IMR-90 (cell line): Measurements from ENCODE around the gene RAB25. TPM values are rescaled to one million over a fixed set of nuclear protein-coding genes. Genes with fewer than 3 reads are reported as not detected.

Experiments used
- ATAC-seq: fragments of 200-7000 bp; cut with Tn5 transposase; 2 replicates; pipeline ENCODE4 v1.9.1; 2020; ENCODE audit warnings: low read depth, mild to moderate bottlenecking, moderate library complexity
- BruUV-seq: library from RNA; stranded (reverse); fragments of 400-500 nt; replicated peaks from 2 replicates; lab custom pipeline; 2021; lab: Mats Ljungman, UMichigan
- CTCF ChIA-PET: fragments of 300-600 bp; formaldehyde crosslinking; extraction: SDS; loops from one replicate; lab custom pipeline; 2021; ENCODE audit warnings: antibody characterized with exemption; lab: Yijun Ruan, JAX
- POLR2A ChIA-PET: fragments of 300-600 bp; sonication (Branson Sonifier 250); formaldehyde crosslinking; loops from one replicate; lab custom pipeline; 2022; ENCODE audit warnings: antibody characterized with exemption; ENCODE audit not compliant: unreplicated experiment; lab: Charles Lee
- DNase-seq: peaks from one replicate; pipeline ENCODE4 v3.0.0; 2013
- H2AFZ ChIP-seq: replicated peaks from 2 replicates; pipeline ENCODE3; 2013; ENCODE audit warnings: low read length, mild to moderate bottlenecking; ENCODE audit not compliant: poor library complexity
- H2AK5ac ChIP-seq: 2 replicates; pipeline ENCODE4 v1.6.1; 2013; ENCODE audit warnings: low read depth, low read length, inconsistent platforms
- H2AK9ac ChIP-seq: replicated peaks from 2 replicates; pipeline ENCODE3; 2013; ENCODE audit warnings: mild to moderate bottlenecking, low read depth, low read length, moderate library complexity; ENCODE audit not compliant: poor library complexity
- H2BK120ac ChIP-seq: 2 replicates; pipeline ENCODE4 v1.6.1; 2013; ENCODE audit warnings: low read depth, low read length, inconsistent platforms
- H2BK15ac ChIP-seq: 3 replicates; pipeline ENCODE4 v1.6.1; 2013; ENCODE audit warnings: low read depth, low read length, inconsistent platforms
- H2BK20ac ChIP-seq: 2 replicates; pipeline ENCODE4 v1.6.1; 2013; ENCODE audit warnings: low read depth, mild to moderate bottlenecking, inconsistent platforms, low read length, moderate library complexity
- H2BK5ac ChIP-seq: 2 replicates; pipeline ENCODE4 v1.6.1; 2013; ENCODE audit warnings: mild to moderate bottlenecking, low read depth, low read length, inconsistent platforms; ENCODE audit not compliant: poor library complexity, severe bottlenecking
- H3K14ac ChIP-seq: replicated peaks from 2 replicates; pipeline ENCODE4 v1.6.1; 2013; ENCODE audit warnings: low read depth, low read length, inconsistent platforms
- H3K18ac ChIP-seq: 2 replicates; pipeline ENCODE4 v1.6.1; 2013; ENCODE audit warnings: low read depth, low read length, control low read depth
- H3K23ac ChIP-seq: 2 replicates; pipeline ENCODE4 v1.6.1; 2013; ENCODE audit warnings: low read depth, low read length, inconsistent platforms
- H3K27ac ChIP-seq: 2 replicates; pipeline ENCODE4 v1.5.1; 2013; ENCODE audit warnings: mild to moderate bottlenecking, control low read depth, low read length; ENCODE audit not compliant: insufficient read depth
- H3K27me3 ChIP-seq: 2 replicates; pipeline ENCODE4 v1.6.1; 2013; ENCODE audit warnings: low read length; ENCODE audit not compliant: control insufficient read depth, insufficient read depth
- H3K36me3 ChIP-seq: 2 replicates; pipeline ENCODE4 v1.6.1; 2013; ENCODE audit warnings: low read length, mixed read lengths; ENCODE audit not compliant: control insufficient read depth, insufficient read depth
- H3K4ac ChIP-seq: 2 replicates; pipeline ENCODE4 v1.6.1; 2013; ENCODE audit warnings: low read depth, low read length, inconsistent platforms
- H3K4me1 ChIP-seq: 2 replicates; pipeline ENCODE4 v1.6.1; 2013; ENCODE audit warnings: low read length, mixed read lengths; ENCODE audit not compliant: control insufficient read depth, insufficient read depth
- H3K4me2 ChIP-seq: 2 replicates; pipeline ENCODE4 v1.6.1; 2013; ENCODE audit warnings: low read depth, mild to moderate bottlenecking, control low read depth, low read length, moderate library complexity
- H3K4me3 ChIP-seq: 2 replicates; pipeline ENCODE4 v1.5.1; 2013; ENCODE audit warnings: low read depth, mild to moderate bottlenecking, control low read depth, low read length, moderate library complexity; ENCODE audit not compliant: insufficient read depth
- H3K56ac ChIP-seq: 2 replicates; pipeline ENCODE4 v1.6.1; 2013; ENCODE audit warnings: low read length, inconsistent platforms; ENCODE audit not compliant: insufficient read depth; ENCODE audit errors: extremely low read depth
- H3K79me1 ChIP-seq, 2 experiments: 2 replicates each; pipeline ENCODE4 v1.6.1; 2013; ENCODE audit warnings: low read length in 2 of 2, inconsistent platforms in 1 of 2, low read depth in 1 of 2
- H3K9ac ChIP-seq: 2 replicates; pipeline ENCODE4 v1.6.1; 2013; ENCODE audit warnings: low read depth, low read length, control low read depth
- H3K9me1 ChIP-seq: 2 replicates; pipeline ENCODE4 v1.6.1; 2013; ENCODE audit warnings: low read length, inconsistent platforms; ENCODE audit not compliant: insufficient read depth
- H3K9me3 ChIP-seq: 2 replicates; pipeline ENCODE4 v1.6.1; 2013; ENCODE audit warnings: low read length; ENCODE audit not compliant: control insufficient read depth, insufficient read depth
- H4K20me1 ChIP-seq: 2 replicates; pipeline ENCODE4 v1.6.1; 2013; ENCODE audit warnings: low read length, inconsistent platforms; ENCODE audit not compliant: insufficient read depth
- H4K5ac ChIP-seq: 2 replicates; pipeline ENCODE4 v1.6.1; 2013; ENCODE audit warnings: mild to moderate bottlenecking, low read depth, low read length, control low read depth
- H4K8ac ChIP-seq, 2 experiments: 2 replicates each; pipeline ENCODE4 v1.6.1; 2013; ENCODE audit warnings: low read depth in 2 of 2, low read length in 2 of 2, control low read depth in 1 of 2, inconsistent platforms in 1 of 2
- H4K91ac ChIP-seq: 2 replicates; pipeline ENCODE4 v1.6.1; 2013; ENCODE audit warnings: low read depth, low read length, inconsistent platforms; ENCODE audit not compliant: insufficient read depth
- BHLHE40 ChIP-seq: fragments of 150-350 bp; IDR thresholded peaks from 2 replicates; pipeline ENCODE4 v1.6.1; 2016; ENCODE audit warnings: mild to moderate bottlenecking, low read depth, low read length
- CEBPB ChIP-seq: IDR thresholded peaks from 2 replicates; pipeline ENCODE4 v1.6.1; 2012; ENCODE audit warnings: low read depth, low read length, improper control_type of control experiment
- CHD1 ChIP-seq: IDR thresholded peaks from 2 replicates; pipeline ENCODE4 v1.6.1; 2012; ENCODE audit warnings: low read depth, low read length, improper control_type of control experiment
- FOS ChIP-seq: fragments of 150-350 bp; IDR thresholded peaks from 2 replicates; pipeline ENCODE4 v1.6.1; 2016; ENCODE audit warnings: low read depth, low read length
- MAFK ChIP-seq: IDR thresholded peaks from 2 replicates; pipeline ENCODE4 v1.6.1; 2012; ENCODE audit warnings: low read depth, low read length, improper control_type of control experiment
- MAZ ChIP-seq: IDR thresholded peaks from 2 replicates; pipeline ENCODE4 v1.6.1; 2012; ENCODE audit warnings: low read depth, mild to moderate bottlenecking, low read length, improper control_type of control experiment, moderate library complexity, borderline replicate concordance
- MXI1 ChIP-seq: IDR thresholded peaks from 2 replicates; pipeline ENCODE4 v1.6.1; 2012; ENCODE audit warnings: low read depth, mild to moderate bottlenecking, low read length, moderate library complexity, borderline replicate concordance
- NFE2L2 ChIP-seq: fragments of 150-350 bp; IDR thresholded peaks from 2 replicates; pipeline ENCODE4 v1.6.1; 2016; ENCODE audit warnings: low read depth, mild to moderate bottlenecking, low read length
- POLR2A ChIP-seq: IDR thresholded peaks from 2 replicates; pipeline ENCODE4 v1.6.1; 2012; ENCODE audit warnings: mild to moderate bottlenecking, low read depth, low read length
- RAD21 ChIP-seq: IDR thresholded peaks from 2 replicates; pipeline ENCODE4 v1.6.1; 2012; ENCODE audit warnings: low read length, improper control_type of control experiment
- RCOR1 ChIP-seq: IDR thresholded peaks from 2 replicates; pipeline ENCODE4 v1.6.1; 2012; ENCODE audit warnings: mild to moderate bottlenecking, low read length, improper control_type of control experiment; ENCODE audit not compliant: insufficient replicate concordance
- RFX5 ChIP-seq: IDR thresholded peaks from 2 replicates; pipeline ENCODE4 v1.8.0; 2012; ENCODE audit warnings: low read depth, mild to moderate bottlenecking, low read length, moderate library complexity
- SMC3 ChIP-seq: fragments of 150-350 bp; IDR thresholded peaks from 2 replicates; pipeline ENCODE4 v1.6.1; 2016; ENCODE audit warnings: low read depth, mild to moderate bottlenecking, antibody characterized with exemption, low read length, moderate library complexity
- WGBS, 2 experiments: methylation state at CpG; one replicate each; pipeline versions ENCODE4 v1.1.5 to v1.1.7; 2013; ENCODE audit warnings: missing lambda C conversion rate in 2 of 2; ENCODE audit not compliant: insufficient read length in 1 of 2; ENCODE audit errors: extremely low coverage in 2 of 2; 5-methylcytosine and 5-hydroxymethylcytosine counted together
- dilution Hi-C: fragments of 300-500 bp; cut with HindIII; formaldehyde crosslinking; loops from one replicate; pipeline ENCODE4 v1.14.3; 2018; ENCODE audit warnings: low sequenced_read_pairs; ENCODE audit not compliant: unreplicated experiment
- in situ Hi-C: fragments of 300-500 bp; cut with MboI; formaldehyde crosslinking; loops from 3 replicates; pipeline ENCODE4 v1.14.3; 2019; ENCODE audit warnings: low sequenced_read_pairs, inconsistent platforms, mixed read lengths
- intact Hi-C: fragments of 100-400 bp; cut with micrococcal nuclease; formaldehyde crosslinking; loops from 2 replicates; pipeline ENCODE4 v1.10.0; 2022
- polyA plus RNA-seq, 3 experiments: library from polyadenylated mRNA; depleted of rRNA; stranded (reverse); fragments of >200 nt; gene quantifications; 2 replicates each; pipeline ENCODE4 v1.2.3, GENCODE V29; 2012; ENCODE audit warnings: low replicate concordance in 1 of 3
- total RNA-seq: library from RNA; depleted of rRNA; stranded (reverse); fragments of >200 nt; gene quantifications from 2 replicates; pipeline ENCODE4 v1.2.3, GENCODE V29; 2012
- TF ChIP-seq, protein P1 (sequence below): conservative IDR thresholded peaks from 2 replicates; pipeline ENCODE4 v1.5.1; 2012; ENCODE audit warnings: mild to moderate bottlenecking, low read depth, low read length, improper control_type of control experiment
- TF ChIP-seq, protein P2 (sequence below): fragments of 150-350 bp; IDR thresholded peaks from 2 replicates; pipeline ENCODE4 v1.6.1; 2017; ENCODE audit warnings: mild to moderate bottlenecking, antibody characterized with exemption, low read length, low read depth
- TF ChIP-seq, protein P3 (sequence below): fragments of 150-350 bp; IDR thresholded peaks from 2 replicates; pipeline ENCODE4 v1.6.1; 2016; ENCODE audit warnings: low read depth, mild to moderate bottlenecking, low read length, moderate library complexity, borderline replicate concordance

Gene RAB25
- total and polyA plus RNA-seq, 2 of the 4 experiments (the other 2 are of a cell fraction) = not detected

DNA sequence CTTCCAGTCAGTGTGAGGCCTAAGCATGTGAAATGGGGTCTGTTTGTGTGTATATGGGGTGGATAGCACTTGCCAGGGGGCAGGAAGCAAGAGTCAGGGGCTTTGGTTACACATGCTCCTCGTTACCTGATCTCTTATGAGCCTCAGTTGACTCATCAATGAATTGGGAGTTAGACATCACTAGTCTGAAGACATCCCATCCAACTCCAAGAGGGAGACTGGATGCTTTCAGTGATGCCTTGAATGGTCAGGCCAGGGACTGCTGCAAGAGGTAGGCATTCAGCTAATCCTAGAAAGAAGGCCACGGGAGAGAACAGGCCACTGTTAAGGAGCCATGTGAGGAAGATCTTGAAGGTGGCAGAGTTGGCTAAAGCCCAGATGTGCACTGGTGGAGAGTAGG lies 6.3 kb downstream of the RAB25 start:
- no peaks in the 10 kb centered on the region; the same call in 1 of the 2 replicates for H3K36me3 ChIP-seq
- in situ Hi-C loops (loop anchor here (5.0 kb wide), 1 partner anchor 130 kb away; no protein-coding TSS in a partner anchor), intact Hi-C loops (no loop called here), dilution Hi-C loops (no loop called here)
- CTCF ChIA-PET = interaction anchor here (0.9 kb wide), 1 partner anchor 43 kb away, joined by 3 read pairs; no protein-coding TSS in a partner anchor
- no peak overlapping the region for H2AK5ac ChIP-seq
- DNase-seq (peak; percentile 30), ATAC-seq (no peak)
- H2BK15ac ChIP-seq = no peak overlapping the region
- H2AFZ ChIP-seq = no peak overlapping the region
- no peak overlapping the region for H3K4ac ChIP-seq
- no peak overlapping the region for H2BK20ac ChIP-seq
- no peak overlapping the region for H4K91ac ChIP-seq
- H4K8ac ChIP-seq = no peak overlapping the region
- no peaks in the 10 kb centered on the region for H3K79me1 ChIP-seq
- no peaks in the 10 kb centered on the region for H4K20me1 ChIP-seq
- no peak overlapping the region for H4K5ac ChIP-seq
- H3K9me3 ChIP-seq = no peaks in the 10 kb centered on the region
- peaks cover 2% of the 10 kb centered on the region; the same call in 1 of the 2 replicates for H3K9me1 ChIP-seq
- H3K4me2 ChIP-seq = no peak overlapping the region
- no peak overlapping the region for H3K4me3 ChIP-seq
- WGBS, 2 experiments = 33% methylated on average over 1 of the region's 2 CpGs; no CpG with 5 or more reads in 1 of the 2 experiments
- BruUV-seq = no TSS peak
- H3K18ac ChIP-seq = no peak overlapping the region
- H2AK9ac ChIP-seq = peak overlapping the region; percentile 61
- TF ChIP-seq MAFK (no peak), FOS (no peak), MAZ (no peak), RCOR1 (no peak), BHLHE40 (no peak), CHD1 (no peak), RFX5 (no peak), RAD21 (no peak), POLR2A (no peak), MXI1 (no peak), CEBPB (no peak), NFE2L2 (no peak), SMC3 (no peak)
- TF ChIP-seq, protein P1, sequence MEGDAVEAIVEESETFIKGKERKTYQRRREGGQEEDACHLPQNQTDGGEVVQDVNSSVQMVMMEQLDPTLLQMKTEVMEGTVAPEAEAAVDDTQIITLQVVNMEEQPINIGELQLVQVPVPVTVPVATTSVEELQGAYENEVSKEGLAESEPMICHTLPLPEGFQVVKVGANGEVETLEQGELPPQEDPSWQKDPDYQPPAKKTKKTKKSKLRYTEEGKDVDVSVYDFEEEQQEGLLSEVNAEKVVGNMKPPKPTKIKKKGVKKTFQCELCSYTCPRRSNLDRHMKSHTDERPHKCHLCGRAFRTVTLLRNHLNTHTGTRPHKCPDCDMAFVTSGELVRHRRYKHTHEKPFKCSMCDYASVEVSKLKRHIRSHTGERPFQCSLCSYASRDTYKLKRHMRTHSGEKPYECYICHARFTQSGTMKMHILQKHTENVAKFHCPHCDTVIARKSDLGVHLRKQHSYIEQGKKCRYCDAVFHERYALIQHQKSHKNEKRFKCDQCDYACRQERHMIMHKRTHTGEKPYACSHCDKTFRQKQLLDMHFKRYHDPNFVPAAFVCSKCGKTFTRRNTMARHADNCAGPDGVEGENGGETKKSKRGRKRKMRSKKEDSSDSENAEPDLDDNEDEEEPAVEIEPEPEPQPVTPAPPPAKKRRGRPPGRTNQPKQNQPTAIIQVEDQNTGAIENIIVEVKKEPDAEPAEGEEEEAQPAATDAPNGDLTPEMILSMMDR = no peak
- TF ChIP-seq, protein P2, sequence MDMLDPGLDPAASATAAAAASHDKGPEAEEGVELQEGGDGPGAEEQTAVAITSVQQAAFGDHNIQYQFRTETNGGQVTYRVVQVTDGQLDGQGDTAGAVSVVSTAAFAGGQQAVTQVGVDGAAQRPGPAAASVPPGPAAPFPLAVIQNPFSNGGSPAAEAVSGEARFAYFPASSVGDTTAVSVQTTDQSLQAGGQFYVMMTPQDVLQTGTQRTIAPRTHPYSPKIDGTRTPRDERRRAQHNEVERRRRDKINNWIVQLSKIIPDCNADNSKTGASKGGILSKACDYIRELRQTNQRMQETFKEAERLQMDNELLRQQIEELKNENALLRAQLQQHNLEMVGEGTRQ = no peak
- TF ChIP-seq, protein P3, sequence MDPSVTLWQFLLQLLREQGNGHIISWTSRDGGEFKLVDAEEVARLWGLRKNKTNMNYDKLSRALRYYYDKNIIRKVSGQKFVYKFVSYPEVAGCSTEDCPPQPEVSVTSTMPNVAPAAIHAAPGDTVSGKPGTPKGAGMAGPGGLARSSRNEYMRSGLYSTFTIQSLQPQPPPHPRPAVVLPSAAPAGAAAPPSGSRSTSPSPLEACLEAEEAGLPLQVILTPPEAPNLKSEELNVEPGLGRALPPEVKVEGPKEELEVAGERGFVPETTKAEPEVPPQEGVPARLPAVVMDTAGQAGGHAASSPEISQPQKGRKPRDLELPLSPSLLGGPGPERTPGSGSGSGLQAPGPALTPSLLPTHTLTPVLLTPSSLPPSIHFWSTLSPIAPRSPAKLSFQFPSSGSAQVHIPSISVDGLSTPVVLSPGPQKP = no peak
- peaks cover 4% of the 10 kb centered on the region for H3K4me1 ChIP-seq
- H2BK120ac ChIP-seq = no peak overlapping the region
- POLR2A ChIA-PET = no interaction called here
- no peak overlapping the region for H2BK5ac ChIP-seq
- H3K9ac ChIP-seq = no peak overlapping the region
- no peak overlapping the region for H3K14ac ChIP-seq
- H3K27me3 ChIP-seq = no peaks in the 10 kb centered on the region
- H3K56ac ChIP-seq = no peak overlapping the region
- no peak overlapping the region for H3K23ac ChIP-seq
- H3K27ac ChIP-seq = no peak overlapping the region
